ENCODE measurements around the gene STK17B.
"Not testable (repeated sequence)": the region's sequence is repeated elsewhere in the genome, so short reads cannot be mapped to it uniquely, and the experiment has no call there.

Gene STK17B

GRCh38 chr2:196171248-196171871 lies at the start of gene STK17B:
STK17B (minus strand) TSS chr2:196171578; CDS start chr2:196163383, 8,195 bp downstream.
- DNase-seq = peak; percentile 85

DNA sequence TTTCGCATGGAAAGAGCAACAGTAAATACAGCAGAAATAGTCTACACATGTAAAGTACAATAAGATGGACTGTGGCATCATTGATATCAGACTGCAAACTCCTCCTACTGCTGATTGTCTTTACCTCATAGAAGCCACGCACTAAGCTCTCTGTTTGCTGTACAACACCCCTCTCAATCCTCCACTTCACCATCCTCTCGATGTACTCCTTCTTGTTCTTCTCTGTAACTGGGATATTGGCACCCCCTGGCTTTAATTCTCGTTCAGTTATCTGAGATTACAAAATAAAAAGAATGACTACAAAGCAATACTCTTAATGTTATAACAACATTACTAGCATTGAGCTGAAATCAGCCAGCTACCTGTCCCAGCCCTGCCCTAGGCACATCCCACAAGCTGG lies 49.3 kb upstream of the STK17B start:
- no peak for DNase-seq

GRCh38 chr2:196219671-196220070 lies 48.3 kb upstream of the STK17B start:
- no peak for DNase-seq

DNA sequence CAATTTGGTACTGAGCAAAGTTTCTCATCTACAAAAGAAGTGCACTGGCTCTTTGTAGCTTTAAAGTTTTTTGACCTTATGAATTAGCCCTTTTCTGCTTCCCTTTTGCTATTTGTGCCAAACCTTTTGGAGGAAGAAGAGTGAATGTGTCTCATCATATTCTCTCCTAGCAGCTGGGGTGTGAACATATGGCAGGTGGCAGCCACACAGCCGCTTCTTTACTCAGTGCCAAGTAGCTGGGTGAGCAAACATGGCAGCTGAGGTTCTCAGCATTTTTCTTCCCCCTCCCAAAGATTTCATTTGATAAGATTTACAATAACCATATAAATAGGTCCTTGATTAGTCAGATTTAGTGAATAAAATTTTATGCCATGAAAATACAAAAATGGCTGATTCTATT lies 46.7 kb upstream of the STK17B start:
- DNase-seq = peak; percentile 12

- no peak for DNase-seq
Measured at GRCh38 chr2:196217116-196217515, 45.7 kb upstream of the STK17B start.

- no peak for DNase-seq
Measured at GRCh38 chr2:196215376-196215775, 44.0 kb upstream of the STK17B start.

GRCh38 chr2:196214156-196214555 lies 42.8 kb upstream of the STK17B start:
- DNase-seq = no peak

- no peak for DNase-seq
Measured at GRCh38 chr2:196213252-196213980, 42.0 kb upstream of the STK17B start.

DNA sequence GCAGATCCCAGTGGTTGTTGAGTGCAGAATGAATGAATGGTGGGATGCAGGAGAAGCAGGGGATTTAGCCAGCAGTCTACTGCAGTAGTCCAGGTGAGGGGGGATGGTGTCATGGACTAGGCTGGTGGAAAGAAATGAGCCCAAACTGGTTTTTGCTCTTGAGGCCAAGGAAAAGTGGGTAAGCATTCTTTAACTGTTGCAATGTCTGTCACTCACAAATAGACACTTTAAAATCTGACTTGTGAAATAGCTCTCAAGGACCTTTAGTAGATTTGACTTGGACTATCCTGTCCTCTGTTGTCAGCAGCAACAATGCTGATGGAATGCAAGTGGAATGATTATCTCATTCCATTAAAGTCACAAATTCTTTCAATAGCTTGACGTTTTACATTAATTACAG lies 37.5 kb upstream of the STK17B start:
- no peak for DNase-seq

DNA sequence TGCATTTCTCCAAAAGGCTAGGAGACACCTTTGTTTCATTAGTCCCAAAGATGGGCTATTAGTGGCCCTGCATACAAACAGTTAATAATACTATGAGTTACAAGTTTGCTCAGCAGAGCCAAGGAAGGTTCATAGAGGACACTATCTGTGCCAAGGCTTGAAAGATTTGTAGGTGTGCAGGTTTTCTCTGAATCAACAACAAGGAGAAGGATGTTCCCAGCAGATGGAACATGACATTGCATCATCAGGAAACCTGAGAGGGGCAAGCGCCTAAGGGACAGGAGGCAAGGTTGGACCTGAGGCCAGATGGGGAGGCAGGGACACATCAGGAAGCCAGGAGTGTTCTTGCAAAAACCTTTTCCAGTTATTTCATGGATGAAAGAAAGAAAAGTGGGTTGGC lies 35.4 kb upstream of the STK17B start:
- no peak for DNase-seq

GRCh38 chr2:196205881-196206435 lies 34.6 kb upstream of the STK17B start:
- no peak for DNase-seq

GRCh38 chr2:196205011-196205766 lies 33.8 kb upstream of the STK17B start:
- no peak for DNase-seq

DNA sequence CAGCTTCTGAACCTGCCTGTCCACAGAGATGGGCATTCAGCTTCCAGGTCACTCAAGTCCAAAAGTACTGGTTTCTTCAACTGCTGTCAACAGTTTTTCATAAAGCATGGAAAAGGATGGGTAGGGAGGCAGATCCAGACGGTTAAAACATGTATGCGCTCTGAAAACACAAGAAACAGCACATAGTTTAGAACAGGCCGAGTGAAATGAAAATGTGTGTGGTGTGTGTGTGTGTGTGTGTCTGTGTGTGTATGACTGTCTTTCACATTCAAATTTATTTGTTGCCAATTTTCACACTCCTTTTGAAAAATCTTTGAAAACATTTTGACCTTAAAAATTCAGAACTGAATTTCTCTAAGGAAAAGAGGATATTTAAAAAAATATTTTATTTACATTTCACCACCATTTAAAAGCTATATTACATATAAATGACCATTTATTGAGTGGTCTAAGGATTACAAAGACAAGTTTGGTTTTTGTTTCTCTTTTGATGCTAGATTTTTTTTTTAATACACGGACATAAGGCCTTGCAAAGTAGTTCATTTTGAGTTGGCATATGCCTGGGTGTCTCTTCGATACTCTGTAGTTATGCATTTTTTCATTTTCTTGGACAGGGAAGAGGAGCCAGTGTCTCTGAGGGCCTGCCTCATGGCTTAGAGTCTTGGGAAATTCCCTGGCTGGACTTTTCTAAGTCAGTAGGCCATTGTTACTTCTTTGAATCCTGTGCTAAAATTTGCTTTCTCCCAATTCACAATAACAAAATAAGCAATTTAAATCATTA lies 30.0 kb upstream of the STK17B start:
- no peak for DNase-seq

DNA sequence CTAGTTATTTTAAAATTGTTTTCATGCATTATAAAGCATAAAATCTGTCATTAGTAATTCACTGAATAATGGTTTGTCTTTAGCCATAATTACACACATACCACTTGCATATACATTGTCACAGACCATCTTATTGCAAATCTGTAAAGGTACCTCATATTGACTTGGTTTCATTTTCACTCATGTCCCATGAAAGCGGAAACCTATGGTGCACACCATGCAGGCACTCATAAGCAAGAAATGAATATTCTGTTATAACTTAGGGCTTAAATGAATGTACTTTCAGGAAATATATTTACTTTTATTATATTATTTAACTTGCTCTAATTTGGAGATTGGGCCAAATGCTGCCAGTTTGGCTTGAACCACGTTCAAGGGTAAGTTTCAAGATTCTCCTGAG lies 29.2 kb upstream of the STK17B start:
- DNase-seq = no peak

GRCh38 chr2:196195758-196196157 lies 24.4 kb upstream of the STK17B start:
- DNase-seq = no peak

- DNase-seq = no peak
Measured at GRCh38 chr2:196195302-196195701, 23.9 kb upstream of the STK17B start.

DNA sequence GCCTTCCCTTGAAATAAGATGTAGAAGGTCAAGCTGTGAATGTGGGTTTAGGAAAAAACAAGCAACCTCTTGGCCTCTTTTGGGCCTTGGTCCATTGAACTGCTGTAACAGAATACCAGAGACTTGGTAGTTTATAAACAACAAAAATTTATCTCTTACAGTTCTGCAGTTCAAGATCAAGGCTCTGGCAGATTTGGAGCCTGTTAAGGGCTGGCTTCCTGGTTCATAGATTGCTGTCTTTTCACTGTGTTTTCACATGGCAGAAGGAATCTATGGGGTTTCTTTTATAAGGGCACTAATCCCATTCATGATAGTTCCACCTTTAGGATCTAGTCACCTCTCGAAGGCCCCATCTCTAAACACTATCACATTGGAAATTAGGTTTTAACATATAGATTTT lies 20.2 kb upstream of the STK17B start:
- DNase-seq = no peak

DNA sequence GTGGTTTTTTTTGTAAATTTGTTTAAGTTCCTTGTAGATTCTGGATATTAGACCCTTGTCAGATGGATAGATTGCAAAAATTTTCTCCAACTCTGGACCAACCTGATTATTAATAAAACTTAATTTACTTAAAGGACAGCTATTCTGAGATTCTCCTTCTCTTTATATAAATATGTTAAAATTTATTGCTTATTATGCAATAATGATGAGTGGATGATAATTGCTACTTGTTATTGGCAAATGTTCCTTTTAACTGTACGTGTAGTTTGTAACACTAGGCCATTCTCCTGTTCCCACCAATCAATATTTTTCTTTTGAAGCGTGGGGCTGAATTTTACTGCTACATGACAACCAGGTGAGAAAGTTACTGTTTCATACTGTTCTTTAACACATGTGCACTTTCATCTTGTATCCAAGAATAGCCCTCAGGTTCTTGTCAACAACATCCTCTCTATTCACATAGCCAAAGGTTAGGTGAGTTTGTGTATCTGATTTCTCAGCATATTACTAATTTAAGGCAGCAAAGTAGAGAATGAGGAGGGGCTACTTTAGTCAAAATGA lies 16.6 kb upstream of the STK17B start:
- DNase-seq = no peak

DNA sequence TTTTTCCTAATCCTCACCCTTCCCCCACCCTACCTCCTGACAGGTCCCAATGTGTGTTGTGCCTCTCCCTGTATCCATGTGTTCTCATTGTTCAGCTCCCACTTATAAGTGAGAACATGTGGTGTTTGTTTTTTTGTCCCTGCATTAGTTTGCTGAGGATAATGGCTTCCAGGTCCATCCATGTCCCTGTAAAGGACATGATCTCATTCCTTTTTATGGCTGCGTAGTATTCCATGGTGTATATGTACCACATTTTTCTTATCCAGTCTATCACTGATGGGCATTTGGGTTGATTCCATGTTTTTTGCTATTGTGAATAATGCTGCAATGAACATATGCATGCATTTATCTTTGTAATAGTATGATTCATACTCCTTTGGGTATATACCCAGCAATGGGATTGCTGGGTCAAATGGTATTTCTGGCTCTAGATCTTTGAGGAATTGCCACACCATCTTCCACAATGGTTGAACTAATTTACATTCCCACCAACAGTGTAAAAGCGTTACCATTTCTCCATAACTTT lies 15.9 kb upstream of the STK17B start:
- not testable (repeated sequence) for DNase-seq

DNA sequence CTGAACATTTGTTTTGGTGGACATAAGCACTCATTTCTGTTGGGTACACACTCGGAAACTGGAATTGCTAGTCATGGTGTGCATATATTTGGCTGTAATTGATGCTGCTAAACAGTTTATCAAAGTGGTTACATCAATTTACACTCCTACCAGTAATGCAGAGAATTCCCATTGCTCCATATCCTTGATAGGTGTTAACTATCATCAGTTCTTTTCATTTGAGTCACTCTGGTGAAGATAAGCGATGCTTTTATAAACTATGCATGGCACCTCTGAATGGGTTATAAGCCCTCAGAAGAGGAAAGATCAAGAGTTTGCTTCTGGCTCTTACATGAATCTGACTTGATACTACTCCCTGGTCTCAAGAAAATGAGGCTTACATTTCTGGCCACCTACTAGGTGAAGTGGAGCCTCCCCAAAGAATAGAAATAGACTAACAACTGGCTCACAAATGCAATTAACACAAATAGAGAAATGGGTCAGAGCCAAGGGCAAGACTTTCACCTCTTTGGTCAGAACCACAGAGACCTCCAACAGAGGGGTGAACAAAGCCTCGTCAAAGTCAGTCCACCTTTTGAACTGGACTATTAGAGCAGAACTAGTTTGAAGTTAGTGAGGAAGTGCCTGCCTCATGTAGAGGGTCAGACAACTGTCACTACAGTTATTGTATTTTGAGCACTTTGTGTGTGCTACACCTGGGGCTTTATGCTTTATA lies 15.0 kb upstream of the STK17B start:
- DNase-seq = no peak

GRCh38 chr2:196184921-196185320 lies 13.5 kb upstream of the STK17B start:
- DNase-seq = no peak

All from NCI-H1694 (cell line).